ENCODE data around the gene FAM107A. TPM values are rescaled to one million over a fixed set of nuclear protein-coding genes. Genes with fewer than 3 reads are reported as not detected.

The FAM107A gene, protein sequence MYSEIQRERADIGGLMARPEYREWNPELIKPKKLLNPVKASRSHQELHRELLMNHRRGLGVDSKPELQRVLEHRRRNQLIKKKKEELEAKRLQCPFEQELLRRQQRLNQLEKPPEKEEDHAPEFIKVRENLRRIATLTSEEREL
- polyA plus RNA-seq (2011; rRNA removed) (0.05 and 0.11 TPM in 2 replicates), polyA minus RNA-seq (2011; rRNA and poly(A)+ RNA removed) (0.21 TPM in 1 of 2 replicates, not detected in the other)

DNA sequence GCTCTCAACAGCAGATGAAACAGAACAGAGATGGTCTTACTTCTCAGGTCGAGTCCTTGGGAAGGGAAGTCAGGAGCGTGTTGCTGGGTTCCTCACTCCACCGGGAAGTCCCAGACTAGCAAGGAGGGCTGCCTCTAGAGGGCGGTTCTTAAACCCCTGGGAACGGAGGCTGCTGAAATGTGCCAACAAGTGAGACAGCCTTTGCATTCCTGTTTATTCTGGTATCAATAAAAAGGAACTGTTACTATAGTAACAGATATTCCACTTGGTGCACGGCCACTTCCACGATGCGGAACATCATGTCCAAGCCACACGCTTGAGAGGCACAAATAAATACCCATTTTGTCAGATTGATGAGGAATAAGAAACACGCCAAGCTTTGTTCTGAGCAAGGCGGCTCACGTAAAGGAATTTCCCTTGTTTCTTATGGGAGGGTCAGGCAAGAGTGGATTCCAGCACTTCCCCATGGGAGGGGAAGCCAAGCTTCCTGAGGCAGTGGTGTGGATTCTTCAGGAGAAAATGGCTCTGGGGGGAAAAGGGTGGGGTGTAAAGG, at the start of gene FAM107A:
FAM107A (minus strand) TSS at position 123 of the 553 bp plus-strand sequence. CDS start 7,531 bp downstream, outside the sequence.
- DNase-seq (ENCODE audit: low read depth): peak; percentile 46
- ChIA-PET CTCF (interaction anchor here (1.4 to 16.7 kb wide), 3 partner anchors 9 to 50 kb away, joined by 4 to 371 read pairs (median 13); no protein-coding TSS in a partner anchor), POLR2A (no interaction called here)
- TF ChIP-seq, protein P1, sequence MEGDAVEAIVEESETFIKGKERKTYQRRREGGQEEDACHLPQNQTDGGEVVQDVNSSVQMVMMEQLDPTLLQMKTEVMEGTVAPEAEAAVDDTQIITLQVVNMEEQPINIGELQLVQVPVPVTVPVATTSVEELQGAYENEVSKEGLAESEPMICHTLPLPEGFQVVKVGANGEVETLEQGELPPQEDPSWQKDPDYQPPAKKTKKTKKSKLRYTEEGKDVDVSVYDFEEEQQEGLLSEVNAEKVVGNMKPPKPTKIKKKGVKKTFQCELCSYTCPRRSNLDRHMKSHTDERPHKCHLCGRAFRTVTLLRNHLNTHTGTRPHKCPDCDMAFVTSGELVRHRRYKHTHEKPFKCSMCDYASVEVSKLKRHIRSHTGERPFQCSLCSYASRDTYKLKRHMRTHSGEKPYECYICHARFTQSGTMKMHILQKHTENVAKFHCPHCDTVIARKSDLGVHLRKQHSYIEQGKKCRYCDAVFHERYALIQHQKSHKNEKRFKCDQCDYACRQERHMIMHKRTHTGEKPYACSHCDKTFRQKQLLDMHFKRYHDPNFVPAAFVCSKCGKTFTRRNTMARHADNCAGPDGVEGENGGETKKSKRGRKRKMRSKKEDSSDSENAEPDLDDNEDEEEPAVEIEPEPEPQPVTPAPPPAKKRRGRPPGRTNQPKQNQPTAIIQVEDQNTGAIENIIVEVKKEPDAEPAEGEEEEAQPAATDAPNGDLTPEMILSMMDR (IDR thresholded peaks at IDR 0.05; ENCODE audit: insufficient read depth, low read depth, low read length): peak; percentile 62
- Histone ChIP-seq H3K4me3 (ENCODE audit: low read depth, low read length) (no peak within 1 kb of the TSS), H3K36me3 (ENCODE audit: control insufficient read depth, insufficient read depth, low read length) (no peaks in the 10 kb centered on the region), H3K27me3 (ENCODE audit: control insufficient read depth, insufficient read depth, low read length) (no peaks in the 10 kb centered on the region)

DNA sequence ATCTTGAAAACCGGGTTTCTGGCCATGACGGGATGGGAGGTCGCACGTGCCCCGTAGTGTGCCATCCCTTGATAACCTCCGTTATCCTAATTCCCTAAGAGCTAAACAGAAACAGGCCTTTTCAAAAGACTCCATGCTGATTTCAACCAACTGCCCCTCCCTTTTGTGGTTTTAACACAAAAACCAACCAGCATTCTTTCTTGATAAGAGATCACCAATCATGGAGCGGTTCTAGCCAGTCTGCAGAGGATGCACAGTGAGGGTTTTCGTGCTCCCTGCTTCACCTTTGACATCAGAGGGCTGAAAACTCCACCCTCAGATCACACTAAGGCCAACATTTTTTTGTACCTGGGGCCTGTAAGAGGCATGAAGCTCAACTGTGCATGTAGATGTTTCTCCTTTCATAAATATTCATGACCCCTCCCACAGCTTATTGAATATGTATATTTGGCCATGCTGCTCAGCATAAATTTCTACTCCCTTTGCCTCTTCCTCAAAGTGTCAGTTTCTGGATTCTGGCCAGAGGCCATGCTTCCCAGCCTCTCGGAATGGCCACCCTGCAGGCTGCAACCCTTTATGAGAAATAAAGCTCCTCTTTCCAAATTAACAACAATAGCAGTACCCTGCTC, 48.1 kb upstream of the FAM107A start:
- Histone ChIP-seq H3K4me3 (ENCODE audit: low read depth, low read length) (no peak overlapping the region), H3K27me3 (ENCODE audit: control insufficient read depth, insufficient read depth, low read length) (0 out of 2 replicates have a peak, but pooled peaks cover 2% of the 10 kb centered on the region), H3K36me3 (ENCODE audit: control insufficient read depth, insufficient read depth, low read length) (no peaks in the 10 kb centered on the region)
- ChIA-PET CTCF (interaction anchor here (0.9 to 15.2 kb wide), 4 partner anchors 13 to 319 kb away, joined by 3 to 371 read pairs (median 4); partner anchors contain the start of genes FAM107A, HTD2 and RPP14), POLR2A (no interaction called here)
- DNase-seq (ENCODE audit: low read depth): no peak
- TF ChIP-seq, protein P1 (IDR thresholded peaks at IDR 0.05; ENCODE audit: insufficient read depth, low read depth, low read length): no peak

DNA sequence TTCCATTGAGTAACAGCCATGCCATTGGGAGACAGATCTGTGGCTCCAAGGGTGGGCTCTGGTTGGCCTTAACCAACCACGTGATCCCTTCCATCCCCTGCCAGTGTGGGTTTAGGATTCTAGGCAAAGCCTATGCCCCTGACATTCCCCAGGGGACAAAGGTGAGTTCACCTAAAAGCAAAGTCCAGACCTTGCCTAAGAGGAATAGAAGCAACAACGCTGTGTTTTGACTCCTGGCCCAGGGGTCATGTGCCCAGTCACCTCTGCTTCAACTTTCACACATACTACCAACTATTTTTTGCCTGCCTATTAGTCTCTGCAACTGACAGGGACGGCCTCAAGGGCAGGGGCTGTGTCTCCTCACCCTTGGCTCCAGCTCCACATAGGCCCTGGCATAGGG, 47.4 kb upstream of the FAM107A start:
- POLR2A ChIA-PET: no interaction called here
- TF ChIP-seq, protein P1 (IDR thresholded peaks at IDR 0.05; ENCODE audit: insufficient read depth, low read depth, low read length): no peak
- CTCF ChIA-PET: interaction anchor here (15.2 kb wide), 1 partner anchor 54 kb away, joined by 371 read pairs; the partner anchor contains the start of gene FAM107A
- DNase-seq (ENCODE audit: low read depth): no peak
- Histone ChIP-seq H3K4me3 (ENCODE audit: low read depth, low read length) (no peak overlapping the region), H3K27me3 (ENCODE audit: control insufficient read depth, insufficient read depth, low read length) (0 out of 2 replicates have a peak, but pooled peaks cover 2% of the 10 kb centered on the region), H3K36me3 (ENCODE audit: control insufficient read depth, insufficient read depth, low read length) (no peaks in the 10 kb centered on the region)

DNA sequence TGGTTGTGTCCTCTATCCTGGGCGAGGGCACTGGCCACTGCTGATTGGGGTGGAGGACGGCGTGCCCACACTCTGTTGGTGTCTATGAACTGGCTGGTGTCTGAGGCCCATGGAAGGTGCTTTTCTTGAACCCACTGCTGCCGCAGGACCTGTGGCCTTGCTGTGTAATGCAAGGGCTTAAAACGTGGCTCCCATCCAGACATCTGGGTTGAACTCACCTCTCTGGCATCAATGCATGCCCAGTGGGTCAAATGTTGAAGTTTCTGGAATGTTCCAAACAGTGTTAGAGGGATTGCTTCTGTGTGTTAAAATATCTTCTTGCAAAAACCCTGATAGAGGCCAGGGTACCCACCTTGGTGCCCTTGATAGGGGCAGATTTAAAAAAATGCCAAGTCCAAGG, 46.8 kb upstream of the FAM107A start:
- no peaks in the 10 kb centered on the region for H3K36me3 ChIP-seq (ENCODE audit: control insufficient read depth, insufficient read depth, low read length)
- ChIA-PET CTCF (interaction anchor here (0.9 to 15.2 kb wide), 5 partner anchors 9 to 64 kb away, joined by 3 to 371 read pairs (median 4); partner anchors contain the start of gene FAM107A), POLR2A (no interaction called here)
- no peak for DNase-seq (ENCODE audit: low read depth)
- no peak overlapping the region for H3K4me3 ChIP-seq (ENCODE audit: low read depth, low read length)
- 0 out of 2 replicates have a peak, but pooled peaks cover 2% of the 10 kb centered on the region for H3K27me3 ChIP-seq (ENCODE audit: control insufficient read depth, insufficient read depth, low read length)
- TF ChIP-seq, protein P1 (IDR thresholded peaks at IDR 0.05; ENCODE audit: insufficient read depth, low read depth, low read length): no peak

DNA sequence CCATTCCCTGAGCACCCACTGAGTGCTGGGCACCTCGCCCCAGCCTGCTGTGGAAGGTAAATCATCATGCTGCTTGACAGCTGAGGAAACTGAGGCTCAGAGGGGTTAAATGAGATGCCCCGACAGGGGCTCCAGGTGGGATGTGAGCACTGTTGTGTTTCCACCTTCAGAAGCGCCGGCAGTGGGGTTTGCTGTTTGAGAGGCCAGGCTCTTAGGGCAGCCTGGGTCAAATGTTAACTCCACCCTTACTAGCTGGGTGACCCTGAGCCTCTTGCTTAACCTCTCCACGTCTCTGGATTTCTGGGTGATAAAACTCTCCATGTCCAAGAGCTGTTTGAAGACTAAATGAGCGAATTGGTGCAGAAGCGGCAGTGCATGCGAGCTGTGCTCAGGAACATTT, 46.3 kb upstream of the FAM107A start:
- ChIA-PET POLR2A (no interaction called here), CTCF (interaction anchor here (0.9 to 15.2 kb wide), 5 partner anchors 10 to 63 kb away, joined by 3 to 371 read pairs (median 4); partner anchors contain the start of gene FAM107A)
- TF ChIP-seq, protein P1 (IDR thresholded peaks at IDR 0.05; ENCODE audit: insufficient read depth, low read depth, low read length): no peak
- no peak for DNase-seq (ENCODE audit: low read depth)
- Histone ChIP-seq H3K4me3 (ENCODE audit: low read depth, low read length) (no peak overlapping the region), H3K27me3 (ENCODE audit: control insufficient read depth, insufficient read depth, low read length) (0 out of 2 replicates have a peak, but pooled peaks cover 2% of the 10 kb centered on the region), H3K36me3 (ENCODE audit: control insufficient read depth, insufficient read depth, low read length) (no peaks in the 10 kb centered on the region)

All from BJ (cell line).